ENCODE measurements around the gene RNF151.
"Not testable (repeated sequence)": the region's sequence is repeated elsewhere in the genome, so short reads cannot be mapped to it uniquely, and the experiment has no call there.

Gene RNF151

DNA sequence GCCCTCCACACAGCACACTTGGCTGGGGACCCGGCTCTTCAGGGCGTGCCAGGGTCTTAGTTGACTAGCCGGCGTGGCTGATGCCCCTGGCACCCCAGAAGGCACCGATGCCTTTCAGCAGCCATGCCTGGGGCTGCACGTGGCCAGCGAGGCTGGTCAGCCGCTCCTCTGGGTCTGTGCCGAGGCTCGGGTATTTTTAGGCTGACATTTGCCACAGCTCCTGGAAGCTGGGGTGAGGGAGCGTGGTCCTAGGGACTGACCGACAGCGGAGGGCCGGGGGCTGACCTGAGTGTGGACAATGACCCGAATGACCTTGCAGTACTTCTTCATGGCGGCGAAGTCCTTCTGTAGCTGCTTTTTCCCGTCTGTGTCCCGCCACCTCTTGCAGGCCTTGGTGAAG, 16.1 kb upstream of the RNF151 start:
- Histone ChIP-seq H4K12ac (ENCODE audit: low read depth, low read length) (no peak overlapping the region), H3K14ac (ENCODE audit: low read length) (no peak overlapping the region), H3K4me3 (ENCODE audit: low read depth, low read length) (peak overlapping the region; percentile 30), H3K27ac (ENCODE audit: low read depth, low read length) (no peak overlapping the region), H3K9me3 (ENCODE audit: insufficient read depth, low read depth, low read length) (peaks cover 4% of the 10 kb centered on the region), H3K4me2 (ENCODE audit: low read length) (no peak overlapping the region), H2BK120ac (ENCODE audit: insufficient read depth, low read length, poor library complexity) (no peak overlapping the region), H3K36me3 (ENCODE audit: control insufficient read depth in 1 of 2, insufficient read depth in 2 of 2, low read length in 2 of 2) (no peaks in the 10 kb centered on the region), H3K9ac (ENCODE audit: low read length) (no peak overlapping the region), H4K8ac (ENCODE audit: low read depth, low read length) (no peak overlapping the region), H2BK12ac (ENCODE audit: low read length) (no peak overlapping the region), H2AFZ (ENCODE audit: insufficient read depth, low read length, poor library complexity) (no peak overlapping the region), H4K91ac (ENCODE audit: low read depth, low read length) (no peak overlapping the region), H3K79me1 (ENCODE audit: low read length) (no peaks in the 10 kb centered on the region), H2BK5ac (ENCODE audit: low read depth, low read length, poor library complexity) (no peak overlapping the region), H3K4me1 (ENCODE audit: control insufficient read depth in 1 of 2, insufficient read depth in 2 of 2, low read length in 2 of 2) (no peaks in the 10 kb centered on the region), H3K4ac (ENCODE audit: low read depth, low read length) (no peak overlapping the region), H2AK5ac (ENCODE audit: low read length) (no peak overlapping the region), H3K27me3 (ENCODE audit: insufficient read depth, low read length) (no peaks in the 10 kb centered on the region), H3K18ac (ENCODE audit: low read length) (no peak overlapping the region), H3K23ac (ENCODE audit: low read length) (no peak overlapping the region), H3K79me2 (ENCODE audit: control insufficient read depth, insufficient read depth, low read length, poor library complexity) (no peaks in the 10 kb centered on the region)
- DNase-seq = no peak
- no CpG with 5 or more reads among the region's 19 CpGs for WGBS (ENCODE audit: extremely low coverage, insufficient coverage, insufficient read length)

DNA sequence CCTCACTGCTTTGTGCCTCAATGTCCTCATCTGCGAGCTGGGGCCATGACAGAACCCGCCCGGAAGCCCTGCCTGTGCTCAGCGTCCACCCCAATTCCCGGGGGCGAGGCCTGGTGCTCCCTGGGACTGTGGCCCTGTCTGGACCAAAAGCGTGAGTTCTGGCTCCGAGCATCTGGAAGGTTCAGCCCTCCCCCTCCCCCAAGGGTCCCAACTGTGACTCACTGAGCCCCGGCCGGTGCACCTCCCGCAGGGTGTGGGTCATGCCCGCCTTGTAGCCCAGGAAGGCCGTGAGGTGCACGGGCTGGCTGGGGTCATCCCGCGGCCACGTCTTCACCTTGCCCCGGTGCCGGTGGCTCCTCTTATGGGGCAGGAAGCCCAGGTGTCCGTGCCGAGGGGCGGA, 12.9 kb upstream of the RNF151 start:
- DNase-seq = no peak
- peaks cover 4% of the 10 kb centered on the region for H3K9me3 ChIP-seq (ENCODE audit: insufficient read depth, low read depth, low read length)
- H3K4me3 ChIP-seq (ENCODE audit: low read depth, low read length) = no peak overlapping the region
- H3K79me1 ChIP-seq (ENCODE audit: low read length) = no peaks in the 10 kb centered on the region
- WGBS (ENCODE audit: extremely low coverage, insufficient coverage, insufficient read length) = no CpG with 5 or more reads among the region's 22 CpGs
- H2BK12ac ChIP-seq (ENCODE audit: low read length) = no peak overlapping the region
- no peak overlapping the region for H3K4ac ChIP-seq (ENCODE audit: low read depth, low read length)
- no peak overlapping the region for H2BK5ac ChIP-seq (ENCODE audit: low read depth, low read length, poor library complexity)
- no peaks in the 10 kb centered on the region for H3K27me3 ChIP-seq (ENCODE audit: insufficient read depth, low read length)
- H3K27ac ChIP-seq (ENCODE audit: low read depth, low read length) = no peak overlapping the region
- no peak overlapping the region for H3K9ac ChIP-seq (ENCODE audit: low read length)
- H3K18ac ChIP-seq (ENCODE audit: low read length) = no peak overlapping the region
- no peaks in the 10 kb centered on the region for H3K4me1 ChIP-seq (ENCODE audit: control insufficient read depth in 1 of 2, insufficient read depth in 2 of 2, low read length in 2 of 2)
- no peak overlapping the region for H3K14ac ChIP-seq (ENCODE audit: low read length)
- H4K8ac ChIP-seq (ENCODE audit: low read depth, low read length) = no peak overlapping the region
- H3K4me2 ChIP-seq (ENCODE audit: low read length) = no peak overlapping the region
- no peak overlapping the region for H4K91ac ChIP-seq (ENCODE audit: low read depth, low read length)
- H3K23ac ChIP-seq (ENCODE audit: low read length) = no peak overlapping the region
- H2BK120ac ChIP-seq (ENCODE audit: insufficient read depth, low read length, poor library complexity) = no peak overlapping the region
- H4K12ac ChIP-seq (ENCODE audit: low read depth, low read length) = no peak overlapping the region
- H3K79me2 ChIP-seq (ENCODE audit: control insufficient read depth, insufficient read depth, low read length, poor library complexity) = no peaks in the 10 kb centered on the region
- no peaks in the 10 kb centered on the region for H3K36me3 ChIP-seq (ENCODE audit: control insufficient read depth in 1 of 2, insufficient read depth in 2 of 2, low read length in 2 of 2)
- H2AFZ ChIP-seq (ENCODE audit: insufficient read depth, low read length, poor library complexity) = no peak overlapping the region
- no peak overlapping the region for H2AK5ac ChIP-seq (ENCODE audit: low read length)

GRCh38 chr16:1957434-1958142, 9.1 kb upstream of the RNF151 start:
- not testable (repeated sequence) for H3K4me1 ChIP-seq (ENCODE audit: control insufficient read depth in 1 of 2, insufficient read depth in 2 of 2, low read length in 2 of 2); H4K12ac ChIP-seq (ENCODE audit: low read depth, low read length); H3K9ac ChIP-seq (ENCODE audit: low read length); H3K4ac ChIP-seq (ENCODE audit: low read depth, low read length); H2BK120ac ChIP-seq (ENCODE audit: insufficient read depth, low read length, poor library complexity); H3K9me3 ChIP-seq (ENCODE audit: insufficient read depth, low read depth, low read length); H2BK5ac ChIP-seq (ENCODE audit: low read depth, low read length, poor library complexity); H4K8ac ChIP-seq (ENCODE audit: low read depth, low read length); H3K4me3 ChIP-seq (ENCODE audit: low read depth, low read length); DNase-seq; H3K14ac ChIP-seq (ENCODE audit: low read length); H3K4me2 ChIP-seq (ENCODE audit: low read length); H3K79me2 ChIP-seq (ENCODE audit: control insufficient read depth, insufficient read depth, low read length, poor library complexity); H2AK5ac ChIP-seq (ENCODE audit: low read length); H3K27ac ChIP-seq (ENCODE audit: low read depth, low read length); H3K23ac ChIP-seq (ENCODE audit: low read length); H3K27me3 ChIP-seq (ENCODE audit: insufficient read depth, low read length); H4K91ac ChIP-seq (ENCODE audit: low read depth, low read length); H2BK12ac ChIP-seq (ENCODE audit: low read length); H2AFZ ChIP-seq (ENCODE audit: insufficient read depth, low read length, poor library complexity); H3K79me1 ChIP-seq (ENCODE audit: low read length); H3K18ac ChIP-seq (ENCODE audit: low read length)
- H3K36me3 ChIP-seq (ENCODE audit: control insufficient read depth in 1 of 2, insufficient read depth in 2 of 2, low read length in 2 of 2) = peaks cover 10 to 16% of the 10 kb centered on the region in 2 experiments
- no CpG with 5 or more reads among the region's 22 CpGs for WGBS (ENCODE audit: extremely low coverage, insufficient coverage, insufficient read length)

DNA sequence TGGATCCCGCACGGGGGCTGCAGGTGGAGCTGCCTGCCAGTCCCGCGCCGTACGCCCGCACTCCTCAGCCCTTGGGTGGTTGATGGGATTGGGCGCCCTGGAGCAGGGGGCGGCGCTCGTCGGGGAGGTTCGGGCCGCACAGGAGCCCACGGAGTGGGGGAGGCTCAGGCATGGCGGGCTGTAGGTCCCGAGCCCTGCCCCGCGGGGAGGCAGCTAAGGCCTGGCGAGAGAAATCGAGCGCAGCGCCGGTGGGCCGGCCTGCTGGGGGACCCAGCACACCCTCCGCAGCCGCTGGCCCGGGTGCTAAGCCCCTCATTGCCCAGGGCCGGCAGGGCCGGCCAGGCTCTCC, 8.5 kb upstream of the RNF151 start:
- not testable (repeated sequence) for H2BK120ac ChIP-seq (ENCODE audit: insufficient read depth, low read length, poor library complexity); H3K4me3 ChIP-seq (ENCODE audit: low read depth, low read length); H3K18ac ChIP-seq (ENCODE audit: low read length); H3K4ac ChIP-seq (ENCODE audit: low read depth, low read length); DNase-seq; H3K4me1 ChIP-seq (ENCODE audit: control insufficient read depth in 1 of 2, insufficient read depth in 2 of 2, low read length in 2 of 2); H3K4me2 ChIP-seq (ENCODE audit: low read length); H4K8ac ChIP-seq (ENCODE audit: low read depth, low read length); H2AFZ ChIP-seq (ENCODE audit: insufficient read depth, low read length, poor library complexity); H3K27me3 ChIP-seq (ENCODE audit: insufficient read depth, low read length); H3K9me3 ChIP-seq (ENCODE audit: insufficient read depth, low read depth, low read length); H3K79me2 ChIP-seq (ENCODE audit: control insufficient read depth, insufficient read depth, low read length, poor library complexity); H3K79me1 ChIP-seq (ENCODE audit: low read length); H3K9ac ChIP-seq (ENCODE audit: low read length); H3K27ac ChIP-seq (ENCODE audit: low read depth, low read length); H4K12ac ChIP-seq (ENCODE audit: low read depth, low read length); H3K14ac ChIP-seq (ENCODE audit: low read length); H4K91ac ChIP-seq (ENCODE audit: low read depth, low read length); H2AK5ac ChIP-seq (ENCODE audit: low read length); H3K23ac ChIP-seq (ENCODE audit: low read length); H2BK12ac ChIP-seq (ENCODE audit: low read length); H2BK5ac ChIP-seq (ENCODE audit: low read depth, low read length, poor library complexity)
- no CpG with 5 or more reads among the region's 30 CpGs for WGBS (ENCODE audit: extremely low coverage, insufficient coverage, insufficient read length)
- peaks cover 15 to 20% of the 10 kb centered on the region in 2 experiments for H3K36me3 ChIP-seq (ENCODE audit: control insufficient read depth in 1 of 2, insufficient read depth in 2 of 2, low read length in 2 of 2)
